ENCODE results near the gene ELF4. TPM values are rescaled to one million over a fixed set of nuclear protein-coding genes. Genes with fewer than 3 reads are reported as not detected.
A peak's percentile ranks its signal among the peaks of the same experiment; 100 is the strongest.

ELF4 gene
- total RNA-seq, 1 experiment from 2014 or later: 1.9 TPM

DNA sequence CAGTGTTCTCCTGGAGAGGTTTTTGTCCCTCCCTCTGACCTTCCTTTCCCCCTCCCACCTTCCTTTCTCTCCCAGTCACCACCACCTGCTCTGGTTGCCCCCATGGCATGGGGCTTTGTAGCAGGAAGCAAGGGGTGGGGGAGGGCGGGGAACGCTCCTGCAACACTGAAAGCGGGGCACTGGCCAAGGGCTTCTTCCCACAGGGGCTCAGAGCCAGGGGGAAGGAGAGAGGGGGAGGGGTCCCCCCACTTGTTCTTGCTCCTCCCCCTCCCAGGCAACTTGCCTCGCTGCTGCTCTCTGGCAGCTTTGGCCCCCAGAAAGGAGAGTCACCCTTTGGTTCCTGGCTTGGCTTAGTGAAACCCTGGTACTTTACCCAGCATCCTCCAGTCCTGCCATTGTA, 79.5 kb downstream of the ELF4 start (continued):
- TF ChIP-seq, protein P1, sequence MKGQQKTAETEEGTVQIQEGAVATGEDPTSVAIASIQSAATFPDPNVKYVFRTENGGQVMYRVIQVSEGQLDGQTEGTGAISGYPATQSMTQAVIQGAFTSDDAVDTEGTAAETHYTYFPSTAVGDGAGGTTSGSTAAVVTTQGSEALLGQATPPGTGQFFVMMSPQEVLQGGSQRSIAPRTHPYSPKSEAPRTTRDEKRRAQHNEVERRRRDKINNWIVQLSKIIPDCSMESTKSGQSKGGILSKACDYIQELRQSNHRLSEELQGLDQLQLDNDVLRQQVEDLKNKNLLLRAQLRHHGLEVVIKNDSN (CRISPR knock-in tag; IDR thresholded peaks at IDR 0.05): no peak
- TF ChIP-seq RORB (CRISPR knock-in tag; IDR thresholded peaks at IDR 0.05) (no peak), CBFB (CRISPR knock-in tag; IDR thresholded peaks at IDR 0.05; ENCODE audit: low read depth) (no peak), NFYB (CRISPR knock-in tag; conservative IDR thresholded peaks at IDR 0.05; ENCODE audit: low read depth) (no peak), SP1 (CRISPR knock-in tag; conservative IDR thresholded peaks at IDR 0.05) (no peak), E2F5 (CRISPR knock-in tag; IDR thresholded peaks at IDR 0.05) (no peak), ATF3 (CRISPR knock-in tag; conservative IDR thresholded peaks at IDR 0.05) (no peak), FOXJ3 (CRISPR knock-in tag; IDR thresholded peaks at IDR 0.05; ENCODE audit: borderline replicate concordance) (no peak), TEAD1 (CRISPR knock-in tag; IDR thresholded peaks at IDR 0.05) (no peak), TP53 (CRISPR knock-in tag; IDR thresholded peaks at IDR 0.05) (no peak)
- TF ChIP-seq, protein P2, sequence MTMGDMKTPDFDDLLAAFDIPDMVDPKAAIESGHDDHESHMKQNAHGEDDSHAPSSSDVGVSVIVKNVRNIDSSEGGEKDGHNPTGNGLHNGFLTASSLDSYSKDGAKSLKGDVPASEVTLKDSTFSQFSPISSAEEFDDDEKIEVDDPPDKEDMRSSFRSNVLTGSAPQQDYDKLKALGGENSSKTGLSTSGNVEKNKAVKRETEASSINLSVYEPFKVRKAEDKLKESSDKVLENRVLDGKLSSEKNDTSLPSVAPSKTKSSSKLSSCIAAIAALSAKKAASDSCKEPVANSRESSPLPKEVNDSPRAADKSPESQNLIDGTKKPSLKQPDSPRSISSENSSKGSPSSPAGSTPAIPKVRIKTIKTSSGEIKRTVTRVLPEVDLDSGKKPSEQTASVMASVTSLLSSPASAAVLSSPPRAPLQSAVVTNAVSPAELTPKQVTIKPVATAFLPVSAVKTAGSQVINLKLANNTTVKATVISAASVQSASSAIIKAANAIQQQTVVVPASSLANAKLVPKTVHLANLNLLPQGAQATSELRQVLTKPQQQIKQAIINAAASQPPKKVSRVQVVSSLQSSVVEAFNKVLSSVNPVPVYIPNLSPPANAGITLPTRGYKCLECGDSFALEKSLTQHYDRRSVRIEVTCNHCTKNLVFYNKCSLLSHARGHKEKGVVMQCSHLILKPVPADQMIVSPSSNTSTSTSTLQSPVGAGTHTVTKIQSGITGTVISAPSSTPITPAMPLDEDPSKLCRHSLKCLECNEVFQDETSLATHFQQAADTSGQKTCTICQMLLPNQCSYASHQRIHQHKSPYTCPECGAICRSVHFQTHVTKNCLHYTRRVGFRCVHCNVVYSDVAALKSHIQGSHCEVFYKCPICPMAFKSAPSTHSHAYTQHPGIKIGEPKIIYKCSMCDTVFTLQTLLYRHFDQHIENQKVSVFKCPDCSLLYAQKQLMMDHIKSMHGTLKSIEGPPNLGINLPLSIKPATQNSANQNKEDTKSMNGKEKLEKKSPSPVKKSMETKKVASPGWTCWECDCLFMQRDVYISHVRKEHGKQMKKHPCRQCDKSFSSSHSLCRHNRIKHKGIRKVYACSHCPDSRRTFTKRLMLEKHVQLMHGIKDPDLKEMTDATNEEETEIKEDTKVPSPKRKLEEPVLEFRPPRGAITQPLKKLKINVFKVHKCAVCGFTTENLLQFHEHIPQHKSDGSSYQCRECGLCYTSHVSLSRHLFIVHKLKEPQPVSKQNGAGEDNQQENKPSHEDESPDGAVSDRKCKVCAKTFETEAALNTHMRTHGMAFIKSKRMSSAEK (CRISPR knock-in tag; IDR thresholded peaks at IDR 0.05; ENCODE audit: borderline replicate concordance): no peak

- Mint-ChIP-seq H3K4me1 (peaks cover 9% of the 10 kb centered on the region), H3K36me3 (peaks cover 8% of the 10 kb centered on the region; the same call in 1 of the 2 replicates), H3K27ac (no peak overlapping the region), H3K4me3 (no peak overlapping the region), H3K27me3 (ENCODE audit: low read depth) (no peaks in the 10 kb centered on the region), H3K9me3 (no peaks in the 10 kb centered on the region)
- DNase-seq (ENCODE audit: low spot score): peak; percentile 53
- TF ChIP-seq, protein P3, sequence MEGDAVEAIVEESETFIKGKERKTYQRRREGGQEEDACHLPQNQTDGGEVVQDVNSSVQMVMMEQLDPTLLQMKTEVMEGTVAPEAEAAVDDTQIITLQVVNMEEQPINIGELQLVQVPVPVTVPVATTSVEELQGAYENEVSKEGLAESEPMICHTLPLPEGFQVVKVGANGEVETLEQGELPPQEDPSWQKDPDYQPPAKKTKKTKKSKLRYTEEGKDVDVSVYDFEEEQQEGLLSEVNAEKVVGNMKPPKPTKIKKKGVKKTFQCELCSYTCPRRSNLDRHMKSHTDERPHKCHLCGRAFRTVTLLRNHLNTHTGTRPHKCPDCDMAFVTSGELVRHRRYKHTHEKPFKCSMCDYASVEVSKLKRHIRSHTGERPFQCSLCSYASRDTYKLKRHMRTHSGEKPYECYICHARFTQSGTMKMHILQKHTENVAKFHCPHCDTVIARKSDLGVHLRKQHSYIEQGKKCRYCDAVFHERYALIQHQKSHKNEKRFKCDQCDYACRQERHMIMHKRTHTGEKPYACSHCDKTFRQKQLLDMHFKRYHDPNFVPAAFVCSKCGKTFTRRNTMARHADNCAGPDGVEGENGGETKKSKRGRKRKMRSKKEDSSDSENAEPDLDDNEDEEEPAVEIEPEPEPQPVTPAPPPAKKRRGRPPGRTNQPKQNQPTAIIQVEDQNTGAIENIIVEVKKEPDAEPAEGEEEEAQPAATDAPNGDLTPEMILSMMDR (IDR thresholded peaks at IDR 0.05): peak; percentile 24; the same call in 1 of the 2 replicates
- TF ChIP-seq MXD4 (CRISPR knock-in tag; IDR thresholded peaks at IDR 0.05; ENCODE audit: borderline replicate concordance): no peak
- ChIA-PET CTCF (interaction anchor here (0.8 to 2.4 kb wide), 12 partner anchors 9 to 272 kb away, joined by 3 to 12 read pairs (median 4); no protein-coding TSS in a partner anchor), POLR2A (no interaction called here)
- ATAC-seq: no peak
Observed at GRCh38 chrX:130028196-130028595, 82.1 kb downstream of the ELF4 start.

- ATAC-seq (no peak), DNase-seq (ENCODE audit: low spot score) (no peak)
- TF ChIP-seq SMAD4 (CRISPR knock-in tag; IDR thresholded peaks at IDR 0.05) (no peak), NFATC4 (CRISPR knock-in tag; IDR thresholded peaks at IDR 0.05) (no peak), ATF3 (CRISPR knock-in tag; conservative IDR thresholded peaks at IDR 0.05) (no peak), AR (CRISPR knock-in tag; IDR thresholded peaks at IDR 0.05) (no peak), NFE2L1 (CRISPR knock-in tag; IDR thresholded peaks at IDR 0.05) (no peak), GABPB1 (CRISPR knock-in tag; IDR thresholded peaks at IDR 0.05) (no peak)
- TF ChIP-seq, protein P3 (IDR thresholded peaks at IDR 0.05): no peak
- TF ChIP-seq, protein P4, sequence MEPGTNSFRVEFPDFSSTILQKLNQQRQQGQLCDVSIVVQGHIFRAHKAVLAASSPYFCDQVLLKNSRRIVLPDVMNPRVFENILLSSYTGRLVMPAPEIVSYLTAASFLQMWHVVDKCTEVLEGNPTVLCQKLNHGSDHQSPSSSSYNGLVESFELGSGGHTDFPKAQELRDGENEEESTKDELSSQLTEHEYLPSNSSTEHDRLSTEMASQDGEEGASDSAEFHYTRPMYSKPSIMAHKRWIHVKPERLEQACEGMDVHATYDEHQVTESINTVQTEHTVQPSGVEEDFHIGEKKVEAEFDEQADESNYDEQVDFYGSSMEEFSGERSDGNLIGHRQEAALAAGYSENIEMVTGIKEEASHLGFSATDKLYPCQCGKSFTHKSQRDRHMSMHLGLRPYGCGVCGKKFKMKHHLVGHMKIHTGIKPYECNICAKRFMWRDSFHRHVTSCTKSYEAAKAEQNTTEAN (CRISPR knock-in tag; IDR thresholded peaks at IDR 0.05): no peak
- Mint-ChIP-seq H3K36me3 (peaks cover 8% of the 10 kb centered on the region; the same call in 1 of the 2 replicates), H3K27ac (no peak overlapping the region), H3K4me1 (peaks cover 9% of the 10 kb centered on the region), H3K9me3 (no peaks in the 10 kb centered on the region), H3K27me3 (ENCODE audit: low read depth) (no peaks in the 10 kb centered on the region), H3K4me3 (no peak overlapping the region)
- CTCF ChIA-PET: interaction anchor here (0.5 to 2.4 kb wide), 14 partner anchors 8 to 271 kb away, joined by 3 to 12 read pairs (median 4); no protein-coding TSS in a partner anchor
- POLR2A ChIA-PET: no interaction called here
Observed at GRCh38 chrX:130027569-130027968, 82.7 kb downstream of the ELF4 start.

All from WTC11 (cell line).